22Rv1 (cell line): ENCODE measurements around the gene CDC25B.

Experiments
- ZFX ChIP-seq: fragments of 450-650 bp; IDR thresholded peaks from 2 replicates; pipeline ENCODE4 v1.6.1; 2017; ENCODE audit warnings: antibody characterized with exemption, borderline replicate concordance
- TF ChIP-seq, protein P1 (sequence below): fragments of 450-650 bp; IDR thresholded peaks from 2 replicates; pipeline ENCODE4 v1.5.1; 2017; ENCODE audit warnings: mild to moderate bottlenecking

GRCh38 chr20:3784216-3784853 lies 11.8 kb upstream of the CDC25B start:
- TF ChIP-seq, protein P1, sequence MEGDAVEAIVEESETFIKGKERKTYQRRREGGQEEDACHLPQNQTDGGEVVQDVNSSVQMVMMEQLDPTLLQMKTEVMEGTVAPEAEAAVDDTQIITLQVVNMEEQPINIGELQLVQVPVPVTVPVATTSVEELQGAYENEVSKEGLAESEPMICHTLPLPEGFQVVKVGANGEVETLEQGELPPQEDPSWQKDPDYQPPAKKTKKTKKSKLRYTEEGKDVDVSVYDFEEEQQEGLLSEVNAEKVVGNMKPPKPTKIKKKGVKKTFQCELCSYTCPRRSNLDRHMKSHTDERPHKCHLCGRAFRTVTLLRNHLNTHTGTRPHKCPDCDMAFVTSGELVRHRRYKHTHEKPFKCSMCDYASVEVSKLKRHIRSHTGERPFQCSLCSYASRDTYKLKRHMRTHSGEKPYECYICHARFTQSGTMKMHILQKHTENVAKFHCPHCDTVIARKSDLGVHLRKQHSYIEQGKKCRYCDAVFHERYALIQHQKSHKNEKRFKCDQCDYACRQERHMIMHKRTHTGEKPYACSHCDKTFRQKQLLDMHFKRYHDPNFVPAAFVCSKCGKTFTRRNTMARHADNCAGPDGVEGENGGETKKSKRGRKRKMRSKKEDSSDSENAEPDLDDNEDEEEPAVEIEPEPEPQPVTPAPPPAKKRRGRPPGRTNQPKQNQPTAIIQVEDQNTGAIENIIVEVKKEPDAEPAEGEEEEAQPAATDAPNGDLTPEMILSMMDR, result no peak
- TF ChIP-seq ZFX, result no peak
